Urothelium cell line (cell line): ENCODE results near the gene FBXW8.
A peak's percentile ranks its signal among the peaks of the same experiment; 100 is the strongest.

Experiments used
- DNase-seq: peaks from one replicate; pipeline ENCODE4 v3.0.0; 2011; ENCODE audit warnings: low spot score, mixed read lengths
- FAIRE-seq: peaks from 2 replicates; lab custom pipeline; 2011; peaks lifted over from hg19 to GRCh38; lab: Jason Lieb, UNC

FBXW8 gene

DNA sequence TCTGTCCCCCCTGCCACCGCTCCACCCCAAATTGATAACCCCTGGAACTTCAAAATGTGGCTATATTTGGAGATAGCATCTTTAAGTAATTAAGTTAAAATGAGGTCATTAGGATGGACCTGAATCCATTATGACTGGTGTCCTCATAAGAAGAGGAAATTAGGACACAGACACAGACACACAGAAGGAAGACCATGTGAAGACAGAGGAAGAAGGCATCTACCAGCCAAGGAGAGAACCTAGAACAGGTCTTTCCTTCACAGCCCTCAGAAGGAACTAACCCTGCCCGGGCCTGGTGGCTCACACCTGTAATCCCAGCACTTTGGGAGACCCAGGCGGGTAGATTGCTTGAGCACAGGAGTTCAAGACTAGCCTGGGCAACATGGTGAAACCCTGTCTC is 25.9 kb upstream of the FBXW8 start:
- no peak for DNase-seq
- FAIRE-seq = no peak

DNA sequence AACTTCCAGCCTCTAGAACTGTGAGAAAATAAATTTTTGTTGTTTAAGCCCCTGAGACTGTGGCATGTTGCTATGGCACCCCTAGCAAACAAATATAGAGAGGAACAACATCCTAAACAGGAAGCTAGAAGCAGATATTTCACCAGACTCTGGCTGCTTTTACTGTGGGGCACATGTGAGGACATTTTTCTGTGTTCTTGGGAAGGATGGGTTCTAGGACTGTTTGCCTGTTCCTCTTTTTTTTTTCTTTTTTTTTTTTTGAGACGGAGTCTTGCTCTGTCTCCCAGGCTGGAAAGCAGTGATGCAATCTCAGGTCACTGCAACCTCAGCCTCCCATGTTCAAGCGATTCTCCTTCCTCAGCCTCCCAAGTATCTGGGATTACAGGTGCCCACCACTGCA is 25.3 kb upstream of the FBXW8 start:
- FAIRE-seq = no peak

DNA sequence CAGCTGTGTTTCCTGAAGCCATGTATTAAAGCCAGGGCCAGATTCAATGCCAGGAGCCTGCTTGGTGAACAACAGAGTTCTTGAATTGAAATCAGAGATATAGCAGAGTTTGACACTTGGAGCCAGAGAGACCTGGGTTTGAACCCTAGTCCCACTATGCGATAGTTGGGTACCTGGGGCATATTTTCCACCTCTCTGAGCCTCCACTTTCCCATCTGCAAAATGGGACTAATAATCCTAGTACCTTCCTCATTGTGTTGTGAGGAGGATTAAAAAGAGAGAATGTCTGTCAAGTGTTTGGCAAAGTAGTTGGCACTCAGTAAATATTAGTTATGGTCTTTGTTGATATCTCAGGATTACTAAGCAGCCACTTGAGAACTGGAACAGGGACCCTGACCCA is 23.5 kb upstream of the FBXW8 start:
- DNase-seq (no peak), FAIRE-seq (no peak)

More for the DNA sequence above, 25.3 kb upstream of the FBXW8 start:
- no peak for DNase-seq

DNA sequence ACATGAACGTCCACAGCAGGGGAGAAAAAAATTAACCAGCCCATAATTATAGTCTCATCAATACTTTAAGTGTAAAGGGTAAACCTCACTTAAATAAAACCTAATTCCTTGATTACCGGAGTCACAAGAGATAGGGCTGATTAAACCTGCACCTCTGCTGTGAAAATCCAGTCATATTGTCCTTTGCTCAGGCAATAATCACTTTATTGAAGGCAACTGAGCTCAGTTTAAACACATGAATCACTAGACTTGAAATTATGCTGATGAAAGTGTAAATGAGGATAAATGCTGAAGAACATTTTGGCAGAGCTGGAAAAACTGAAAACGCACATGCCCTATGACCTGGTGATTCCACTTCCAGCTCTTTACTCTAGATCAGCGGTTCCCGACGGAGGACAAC is 22.9 kb upstream of the FBXW8 start:
- DNase-seq (no peak), FAIRE-seq (no peak)

DNA sequence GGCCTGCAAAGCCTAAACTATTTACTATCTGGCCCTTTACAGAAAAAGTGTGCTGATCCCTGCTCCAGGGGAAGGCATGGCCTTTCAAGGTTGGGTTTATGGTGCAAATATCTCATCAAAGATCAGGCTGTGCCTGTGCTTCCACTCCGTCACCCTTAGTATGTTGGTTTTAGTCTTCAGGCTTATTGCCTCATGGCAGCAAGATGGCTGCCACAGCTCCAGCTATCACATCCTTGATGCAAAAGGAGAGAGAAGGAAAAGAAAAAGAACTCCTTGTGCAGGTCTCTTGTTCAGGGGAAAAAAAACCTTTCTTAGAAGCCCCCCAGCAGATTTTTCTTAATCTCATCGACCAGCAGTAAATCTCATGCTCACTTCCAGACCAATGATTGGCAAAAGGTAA is 20.4 kb upstream of the FBXW8 start:
- no peak for FAIRE-seq
- no peak for DNase-seq

DNA sequence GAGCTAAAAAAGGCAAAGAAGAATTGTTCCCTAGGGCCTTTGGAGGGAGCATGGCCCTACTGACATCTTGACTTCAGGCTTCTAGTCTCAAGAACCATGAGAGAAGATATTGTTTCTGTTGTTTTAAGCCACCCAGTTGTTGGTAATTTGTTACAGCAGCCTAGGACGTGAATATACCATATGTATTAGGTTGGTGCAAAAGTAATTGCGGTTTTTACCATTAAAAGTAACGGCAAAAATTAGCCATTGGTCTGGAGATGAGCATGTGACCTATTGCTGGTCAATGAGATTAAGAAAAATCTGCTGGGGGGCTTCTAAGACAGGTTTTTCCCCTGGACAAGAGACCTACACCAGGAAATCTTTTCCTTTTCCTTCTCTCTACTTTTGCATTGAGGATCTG is 19.7 kb upstream of the FBXW8 start:
- DNase-seq (no peak), FAIRE-seq (no peak)

DNA sequence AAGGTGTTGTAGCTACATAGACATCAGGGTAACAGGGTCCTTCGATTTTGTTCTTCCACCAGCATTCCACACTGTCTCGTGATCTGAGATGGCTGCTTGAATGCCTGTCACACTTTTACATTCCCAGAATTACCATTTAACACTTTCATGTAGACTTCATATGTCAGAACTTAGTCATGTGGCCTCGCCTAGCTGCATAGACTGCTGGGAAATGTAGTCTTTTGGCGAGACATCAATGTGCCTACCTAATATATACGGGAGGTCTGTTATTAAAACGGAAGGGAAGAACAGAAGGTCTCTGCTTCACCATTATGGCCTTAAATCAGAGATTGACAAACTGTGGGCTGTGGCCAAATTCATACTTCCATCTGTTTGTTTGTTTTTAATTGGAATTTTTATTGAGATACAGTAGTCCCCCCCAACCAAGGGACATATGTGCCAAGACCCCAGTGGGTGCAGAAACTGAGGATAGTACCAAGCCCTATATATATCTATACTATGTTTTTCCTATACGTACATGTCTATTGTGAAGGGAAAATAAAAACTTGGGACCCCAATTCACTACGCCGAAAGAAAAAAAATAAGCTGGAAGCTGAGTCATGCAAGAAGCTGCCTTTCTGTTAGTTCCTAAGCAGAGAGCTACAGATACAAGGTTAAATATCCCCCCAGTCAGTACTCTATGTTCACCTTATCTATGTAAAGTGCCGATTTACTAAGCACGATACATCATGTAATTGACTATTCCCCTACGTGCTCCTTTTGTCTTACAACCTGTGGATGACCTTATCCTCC is 18.2 kb upstream of the FBXW8 start:
- DNase-seq (no peak), FAIRE-seq (no peak)

DNA sequence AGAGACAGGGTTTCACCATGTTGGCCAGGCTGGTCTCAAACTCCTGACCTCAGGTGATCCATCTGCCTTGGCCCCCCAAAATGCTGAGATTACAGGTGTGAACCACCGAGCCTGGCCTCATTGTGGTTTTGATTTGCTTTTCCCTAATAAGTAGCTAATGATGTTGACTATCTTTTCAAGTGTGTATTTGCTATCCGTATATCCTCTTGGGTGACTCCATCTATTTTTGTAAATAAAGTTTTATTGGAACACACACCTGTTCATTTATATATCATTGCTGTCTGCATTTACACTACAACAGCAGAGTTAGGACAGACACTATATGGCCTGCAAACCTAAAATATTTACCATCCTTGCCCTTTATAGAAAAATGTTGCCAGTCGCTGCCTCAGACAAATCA is 15.8 kb upstream of the FBXW8 start:
- no peak for FAIRE-seq
- DNase-seq = no peak

DNA sequence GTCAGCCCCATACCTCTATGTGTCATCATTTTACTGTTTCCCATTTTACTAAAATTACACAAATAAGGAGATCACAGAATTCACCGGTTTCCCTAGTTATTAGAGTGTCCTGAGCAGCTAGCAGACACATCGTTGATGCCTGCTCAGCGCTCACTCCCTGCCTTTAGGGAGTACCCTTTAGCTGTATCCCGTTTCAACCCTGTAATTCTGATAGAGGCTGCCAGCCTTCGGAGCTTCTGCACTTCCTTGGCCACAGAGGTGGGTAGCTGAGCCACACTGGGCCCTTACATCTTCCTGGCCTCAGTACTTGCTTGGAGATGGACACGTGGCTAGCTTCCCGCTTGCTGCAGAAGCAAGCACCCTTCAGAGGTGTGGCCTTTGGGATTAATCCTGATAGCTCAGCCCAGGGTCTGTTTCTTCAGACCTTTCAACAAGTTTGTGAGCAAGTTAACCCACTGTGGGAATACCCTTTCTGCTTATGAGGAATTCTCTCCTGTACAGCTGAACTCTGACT is 14.3 kb upstream of the FBXW8 start:
- DNase-seq = no peak

DNA sequence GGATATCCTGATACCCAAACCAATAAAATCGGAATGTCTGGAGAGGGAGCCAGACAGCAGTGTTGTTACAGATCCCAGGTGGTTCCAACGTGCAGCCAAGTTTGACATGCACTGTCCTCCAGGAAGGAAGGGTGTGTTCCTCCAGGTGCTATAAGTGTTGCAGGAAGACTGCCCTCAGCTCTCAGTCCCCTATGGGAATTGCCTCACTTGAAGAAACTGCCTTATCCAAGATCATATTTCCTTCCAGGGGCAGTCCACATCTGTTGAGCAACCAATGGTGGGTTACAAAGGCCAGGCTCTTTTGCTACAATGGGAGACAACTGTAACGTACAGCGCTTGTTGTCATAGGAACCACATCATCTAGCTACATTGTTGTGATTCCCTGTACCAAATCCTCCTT is 13.3 kb upstream of the FBXW8 start:
- no peak for FAIRE-seq
- DNase-seq = no peak

More for the DNA sequence above, 14.3 kb upstream of the FBXW8 start:
- FAIRE-seq = no peak

DNA sequence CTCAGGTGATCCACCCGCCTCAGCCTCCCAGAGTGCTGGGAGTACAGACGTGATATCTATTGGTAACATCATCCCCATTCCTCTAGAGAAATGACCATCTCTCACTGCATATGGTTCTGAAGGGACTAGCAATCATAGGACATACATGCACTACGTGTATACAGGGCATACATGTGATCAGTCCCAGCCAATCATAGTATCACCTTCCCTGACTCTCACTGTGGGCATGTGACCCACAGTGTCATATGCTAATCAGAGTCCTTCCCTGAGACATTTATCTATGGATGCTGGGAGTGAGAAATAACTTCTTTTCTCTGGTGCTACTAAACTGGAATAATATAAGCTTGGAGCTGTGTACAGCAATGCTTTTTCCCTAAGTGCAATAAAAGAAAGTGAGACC is 12.1 kb upstream of the FBXW8 start:
- DNase-seq (no peak), FAIRE-seq (no peak)

DNA sequence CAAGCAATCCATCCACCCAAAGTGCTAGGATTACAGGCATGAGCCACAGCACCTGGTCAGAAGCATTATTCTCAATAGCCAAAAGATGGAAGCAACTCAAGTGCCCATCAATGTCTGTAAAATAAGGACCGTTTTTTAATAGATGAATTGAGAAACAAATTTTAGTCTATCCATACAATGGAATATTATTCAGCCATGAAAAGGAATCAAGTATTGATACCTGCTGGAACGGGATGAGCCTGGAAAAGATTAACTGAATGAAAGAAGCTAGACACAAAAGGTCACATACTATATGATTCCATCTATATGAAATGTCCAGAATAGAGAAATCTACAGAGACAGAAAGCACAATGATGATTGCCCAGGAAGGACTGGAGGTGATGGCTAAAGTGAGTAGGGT is 9.1 kb upstream of the FBXW8 start:
- no peak for DNase-seq
- FAIRE-seq = no peak

DNA sequence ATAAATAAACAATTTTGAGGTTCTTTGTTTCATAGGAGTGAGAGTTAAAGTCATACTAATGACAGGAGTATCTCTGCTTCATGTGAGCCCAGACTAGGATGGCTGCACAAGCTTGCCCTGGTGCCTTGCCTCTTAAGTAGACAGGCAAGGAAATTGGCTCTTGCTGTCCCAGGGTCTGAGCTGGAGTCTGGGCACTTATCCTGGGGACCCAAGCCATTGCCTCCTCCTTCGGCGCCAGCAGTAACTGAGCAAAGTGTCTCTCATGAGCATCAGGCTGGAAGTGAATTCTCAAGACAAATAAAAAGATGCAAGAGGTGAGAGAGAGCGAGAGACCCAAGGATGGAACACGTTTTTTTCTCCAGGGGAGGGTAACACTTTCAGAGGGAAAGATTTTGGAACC is 6.9 kb upstream of the FBXW8 start:
- DNase-seq = no peak
- FAIRE-seq = no peak

DNA sequence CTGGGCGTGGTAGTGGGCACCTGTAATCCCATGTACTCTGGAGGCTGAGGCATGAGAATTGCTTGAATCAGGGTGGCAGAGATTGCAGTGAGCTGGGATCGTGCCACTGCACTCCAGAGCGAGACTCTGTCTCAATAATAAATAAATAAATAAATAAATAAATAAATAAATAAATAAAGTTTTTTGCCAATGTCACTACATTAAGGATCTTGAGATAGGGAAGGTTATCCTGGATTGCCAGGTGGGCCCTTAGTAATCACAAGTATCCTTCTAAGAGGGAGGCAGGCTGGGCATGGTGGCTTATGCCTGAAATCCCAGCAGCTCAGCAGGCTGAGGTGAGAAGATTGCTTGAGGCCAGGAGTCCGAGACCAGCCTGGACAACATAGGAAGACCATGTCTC is 4.5 kb upstream of the FBXW8 start:
- FAIRE-seq (no peak), DNase-seq (no peak)

DNA sequence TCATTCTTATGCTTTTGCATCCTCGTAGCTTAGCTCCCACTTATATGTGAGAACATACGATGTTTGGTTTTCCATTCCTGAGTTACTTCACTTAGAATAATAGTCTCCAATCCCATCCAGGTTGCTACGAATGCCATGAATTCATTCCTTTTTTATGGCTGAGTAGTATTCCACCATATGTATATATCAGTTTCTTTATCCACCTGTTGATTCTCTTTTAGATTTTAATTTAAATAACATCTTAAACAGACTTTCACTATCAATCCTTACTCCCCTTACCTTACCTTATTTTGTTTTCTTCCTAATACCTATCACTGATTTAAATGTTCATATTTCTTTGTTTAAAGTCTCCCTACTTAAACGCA is 488 bp upstream of the FBXW8 start:
- FAIRE-seq = no peak
- no peak for DNase-seq

DNA sequence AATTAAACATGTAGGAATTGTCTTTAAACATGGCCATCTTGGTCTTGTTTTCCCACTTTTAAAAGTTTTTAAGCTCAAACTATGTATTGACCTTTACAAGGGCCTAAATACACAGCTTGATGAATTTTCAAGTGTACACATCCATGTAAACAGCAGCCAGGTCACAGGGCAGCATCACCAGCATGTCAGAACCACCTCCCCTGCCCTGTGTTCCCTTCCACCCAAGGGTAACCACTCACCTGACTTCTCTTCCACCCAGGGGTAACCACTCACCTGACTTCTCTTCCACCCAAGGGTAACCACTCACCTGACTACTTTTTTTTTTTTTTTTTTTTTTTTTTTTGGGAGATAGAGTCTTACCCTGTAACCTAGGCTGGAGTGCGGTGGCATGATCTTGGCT is 4.6 kb downstream of the FBXW8 start:
- FAIRE-seq = no peak
- no peak for DNase-seq

DNA sequence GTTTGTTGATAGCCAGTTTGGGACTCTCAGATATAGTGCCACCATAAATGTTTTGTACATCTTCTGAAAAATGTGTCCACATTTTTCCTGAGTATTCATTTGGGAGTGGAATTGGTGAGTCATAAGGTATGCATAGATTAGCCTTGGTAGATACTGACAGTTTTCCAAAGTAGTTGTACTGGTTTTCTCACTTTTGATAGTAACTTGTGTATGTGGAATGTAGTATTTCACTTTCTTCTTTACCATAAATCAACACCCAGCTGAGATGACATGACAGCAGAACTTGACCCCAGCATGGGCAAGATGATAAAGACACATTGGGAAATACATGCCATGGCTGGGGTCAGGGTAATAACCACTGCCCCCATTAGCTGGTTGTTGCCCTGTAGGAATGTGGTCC is 5.4 kb downstream of the FBXW8 start:
- no peak for DNase-seq
- FAIRE-seq = no peak

DNA sequence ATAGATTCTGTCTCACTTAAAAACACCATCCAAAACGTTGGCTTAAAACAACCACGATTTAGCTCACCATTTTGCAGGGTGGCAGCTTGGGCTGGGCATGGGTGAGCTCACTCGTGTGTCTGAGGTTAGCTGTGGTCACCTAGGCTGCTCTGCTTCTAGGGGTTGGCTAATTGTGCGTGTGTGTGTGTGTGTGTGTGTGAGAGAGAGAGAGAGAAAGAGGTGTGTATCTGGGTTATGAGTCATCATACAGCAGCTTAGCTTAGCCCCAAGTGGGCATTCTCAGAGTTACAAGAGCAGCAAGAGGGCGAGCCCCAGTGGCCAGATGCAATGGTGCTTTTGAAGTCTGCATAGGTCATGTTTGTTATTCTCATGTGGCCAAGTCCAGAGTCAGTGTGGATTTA is 6.0 kb downstream of the FBXW8 start:
- FAIRE-seq = no peak
- peak; percentile 90 for DNase-seq

DNA sequence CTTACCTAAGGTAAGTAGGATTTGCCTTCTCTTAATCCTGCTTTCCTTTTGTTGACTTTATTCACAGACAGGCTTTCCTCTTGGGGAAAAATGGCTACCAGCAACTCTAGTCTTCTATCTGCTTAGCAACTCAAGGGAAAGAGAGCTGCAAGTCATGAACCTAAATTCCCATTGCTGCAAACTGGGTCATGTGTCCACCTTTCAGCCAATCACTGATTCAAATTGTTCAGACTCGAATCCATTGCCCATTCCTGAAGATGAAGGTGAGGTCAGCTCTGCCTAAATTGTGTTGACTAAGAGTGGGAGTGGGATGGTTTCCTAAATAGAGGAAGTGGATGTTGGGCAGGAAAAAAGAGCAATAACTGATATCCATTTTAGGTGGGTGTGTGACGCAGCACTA is 7.7 kb downstream of the FBXW8 start:
- FAIRE-seq (no peak), DNase-seq (no peak)

DNA sequence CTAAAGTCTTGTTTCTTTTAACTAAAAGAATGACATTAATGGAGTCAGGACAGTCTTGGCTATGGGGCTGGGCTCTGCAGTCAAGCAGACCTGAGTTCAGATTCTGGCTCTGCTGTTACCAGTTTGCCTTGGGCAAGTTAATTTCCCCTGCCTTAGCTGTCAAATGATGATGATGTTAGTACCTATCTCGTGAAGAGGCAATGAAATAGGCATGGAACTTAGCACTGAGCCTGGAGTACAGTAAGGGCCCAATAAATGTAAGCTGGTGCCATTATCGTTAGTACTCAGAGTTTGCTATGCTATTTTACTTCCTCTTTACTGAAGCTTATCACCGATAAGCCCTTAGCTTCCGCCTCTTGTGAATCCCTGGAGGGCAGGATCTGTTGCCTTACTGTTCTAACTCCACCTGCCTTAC is 8.5 kb downstream of the FBXW8 start:
- no peak for FAIRE-seq

DNA sequence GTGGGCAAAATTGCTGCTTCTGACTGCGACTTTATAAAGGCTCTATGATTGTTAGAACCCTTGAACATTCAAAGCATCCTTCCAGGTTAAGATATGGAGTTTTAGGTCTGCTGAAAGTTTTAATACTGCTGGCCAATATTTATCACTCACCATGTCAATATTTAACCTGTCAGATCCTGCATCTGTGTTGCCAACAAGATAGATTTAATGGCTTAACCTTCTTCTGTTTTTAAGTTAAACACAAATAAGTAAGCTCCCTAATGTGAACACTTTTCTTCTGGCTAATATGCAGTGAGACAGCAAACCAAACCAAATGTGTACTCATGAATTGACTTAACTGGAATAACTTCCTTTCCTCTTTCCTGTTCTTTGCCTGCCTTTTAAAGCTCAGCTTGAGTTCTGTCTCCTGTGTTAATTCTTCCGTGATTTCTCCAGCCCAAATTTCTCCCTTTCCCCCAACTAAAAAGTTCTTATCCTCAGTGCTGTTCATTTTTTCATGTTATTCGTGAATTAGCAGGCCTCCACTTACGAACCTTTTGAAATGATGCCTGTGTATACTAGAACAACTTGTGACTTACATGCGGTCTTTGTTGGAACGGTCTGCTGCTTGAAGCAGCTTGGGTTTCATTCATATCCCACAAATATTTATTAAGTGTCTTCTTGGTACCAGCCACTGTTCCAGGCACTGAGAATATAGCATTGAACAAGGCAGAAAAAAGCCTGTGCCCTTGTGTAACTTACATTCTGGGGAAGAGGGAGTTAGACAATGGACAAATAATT is 9.1 kb downstream of the FBXW8 start:
- no peak for DNase-seq
- no peak for FAIRE-seq

More for the DNA sequence above, 8.5 kb downstream of the FBXW8 start:
- no peak for DNase-seq

DNA sequence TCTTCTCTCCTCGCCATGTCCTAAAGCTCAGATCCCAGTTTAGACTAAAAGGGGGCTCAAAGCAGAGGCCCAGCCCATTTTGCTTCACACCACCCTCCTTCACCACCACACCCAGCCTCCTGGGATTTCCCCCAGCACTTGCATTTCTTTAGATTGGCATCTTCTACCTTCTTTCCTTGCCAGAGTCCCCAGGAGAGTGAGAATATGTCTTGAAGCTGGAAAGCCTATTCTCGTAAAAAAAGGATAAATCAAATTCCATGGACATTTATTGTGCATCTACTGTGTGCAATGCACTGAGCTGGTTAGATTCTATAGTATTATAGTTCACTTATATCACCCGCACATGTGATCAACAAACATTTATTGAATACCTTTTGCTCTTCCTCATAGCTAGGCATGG is 10.2 kb downstream of the FBXW8 start:
- no peak for FAIRE-seq
- DNase-seq = no peak
